ENCODE results near the gene PCDH1. TPM values are rescaled to one million over a fixed set of nuclear protein-coding genes. Genes with fewer than 3 reads are reported as not detected.
"Not testable (repeated sequence)": the region's sequence is repeated elsewhere in the genome, so short reads cannot be mapped to it uniquely, and the experiment has no call there.

Gene PCDH1
- total RNA-seq (not detected), polyA plus RNA-seq (not detected)

DNA sequence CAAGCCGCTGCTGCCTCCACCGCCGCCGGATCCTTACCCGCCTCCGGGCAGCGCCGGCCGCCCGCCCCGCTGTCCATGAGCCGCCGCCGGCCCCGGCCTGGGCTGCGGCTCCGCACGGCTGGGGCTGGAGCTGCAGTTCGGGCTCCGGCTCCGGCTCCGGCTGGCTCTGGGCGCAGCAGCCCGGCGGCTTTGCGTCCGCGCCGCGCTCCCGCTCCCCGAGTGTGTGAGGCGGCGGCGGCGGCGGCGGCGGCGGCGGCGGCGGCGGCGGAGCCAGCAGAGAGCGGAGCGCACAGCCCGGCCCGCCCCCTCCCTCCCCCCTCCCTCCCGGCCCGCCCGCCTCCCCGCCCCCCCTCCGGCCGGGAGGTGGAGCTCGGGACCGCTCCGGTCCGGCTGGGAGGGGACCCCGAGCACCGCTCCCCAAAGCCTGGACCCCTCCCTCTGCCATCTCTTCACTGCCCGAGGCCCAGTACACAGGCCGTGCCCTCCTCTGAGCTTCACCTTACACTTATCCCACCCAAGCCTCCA lies at the start of gene PCDH1:
Gene PCDH1 (minus strand): TSS at position 225 of the 525 bp plus-strand sequence. CDS start 148 bp downstream, at position 77.
- peaks cover 20 to 45% (median 26%) of the 10 kb centered on the region in 4 donors for H3K4me1 Mint-ChIP-seq
- H3K27me3 ChIP-seq (ENCODE audit: insufficient read depth, low read length), result peaks cover 57% of the 10 kb centered on the region
- no peaks in the 10 kb centered on the region for H3K9me3 ChIP-seq (ENCODE audit: control insufficient read depth in 1 of 2, low read length in 2 of 2)
- H3K27ac Mint-ChIP-seq, result peak within 1 kb of the TSS; percentile 31 to 88 (median 62)
- intact Hi-C loops (cut with micrococcal nuclease), result loop anchor here (2.0 to 5.0 kb wide), 3 partner anchors 45 to 264 kb away; partner anchors contain the start of gene DELE1
- CTCF ChIA-PET (ENCODE audit: partially characterized antibody), result interaction anchor here (0.9 to 8.4 kb wide), 28 partner anchors 10 to 280 kb away, joined by 3 to 239 read pairs (median 10); partner anchors contain the start of genes DELE1, PCDH12 and RNF14
- peak in 4 of 5 donors; percentile 22 to 35 (median 31) for DNase-seq
- H3K36me3 Mint-ChIP-seq, result no peaks in the 10 kb centered on the region
- peaks cover 54 to 65% of the 10 kb centered on the region in 2 donors for H3K27me3 Mint-ChIP-seq
- H3K36me3 ChIP-seq (ENCODE audit: insufficient read depth, low read length), result no peaks in the 10 kb centered on the region
- no peak within 1 kb of the TSS for H3K27ac ChIP-seq (ENCODE audit: low read depth, low read length)
- peak within 1 kb of the TSS; percentile 80 to 92 (median 86) for H3K4me3 Mint-ChIP-seq
- H3K4me1 ChIP-seq (ENCODE audit: insufficient read depth, low read length), result peaks cover 40% of the 10 kb centered on the region
- peaks cover 0 to 2% (median 0%) of the 10 kb centered on the region in 8 donors for H3K9me3 Mint-ChIP-seq
- peak within 1 kb of the TSS; percentile 53 to 76 for H3K4me3 ChIP-seq (ENCODE audit: low read length in 2 of 2)
- POLR2A ChIA-PET (ENCODE audit: partially characterized antibody), result interaction anchor here (0.7 to 4.6 kb wide), 12 partner anchors 11 to 197 kb away, joined by 3 to 63 read pairs (median 10); partner anchors contain the start of genes DELE1 and RNF14

DNA sequence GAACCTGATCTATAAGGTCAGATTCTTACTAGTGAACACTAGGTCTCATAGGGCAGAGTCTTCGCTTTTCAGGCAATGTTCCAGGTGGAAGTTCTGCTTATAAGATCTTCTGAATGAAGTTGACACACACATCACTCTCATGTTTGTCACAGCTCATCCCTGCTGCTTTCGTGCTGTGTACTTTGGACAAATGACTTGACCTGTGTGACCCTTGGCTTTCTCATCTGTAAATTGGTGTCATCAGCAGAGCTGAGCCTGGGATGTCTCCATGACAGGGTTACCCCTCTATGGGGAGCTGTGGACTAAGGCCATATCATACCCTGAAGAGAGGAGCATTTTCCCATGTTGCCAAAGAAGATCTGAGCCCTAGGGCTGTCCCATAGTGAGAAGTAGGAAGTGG lies 48.2 kb upstream of the PCDH1 start:
- Mint-ChIP-seq H3K4me3 (peak overlapping the region in 1 of 8 donors; percentile 26), H3K27ac (peak overlapping the region in 1 of 7 donors; percentile 55), H3K36me3 (peaks cover 57 to 63% of the 10 kb centered on the region in 2 donors), H3K4me1 (peaks cover 16 to 48% (median 37%) of the 10 kb centered on the region in 4 donors), H3K9me3 (no peaks in the 10 kb centered on the region), H3K27me3 (no peaks in the 10 kb centered on the region)
- no peaks in the 10 kb centered on the region for H3K27me3 ChIP-seq (ENCODE audit: insufficient read depth, low read length)
- POLR2A ChIA-PET (ENCODE audit: partially characterized antibody), result interaction anchor here (0.6 to 1.0 kb wide), 2 partner anchors 48 to 84 kb away, joined by 3 read pairs; partner anchors contain the start of gene PCDH1
- peaks cover 31% of the 10 kb centered on the region for H3K4me1 ChIP-seq (ENCODE audit: insufficient read depth, low read length)
- no peak overlapping the region for H3K4me3 ChIP-seq (ENCODE audit: low read length in 2 of 2)
- no peak overlapping the region for H3K27ac ChIP-seq (ENCODE audit: low read depth, low read length)
- no peak for DNase-seq
- CTCF ChIA-PET (ENCODE audit: partially characterized antibody), result interaction anchor here (0.6 to 2.4 kb wide), 4 partner anchors 34 to 234 kb away, joined by 3 to 7 read pairs (median 6); partner anchors contain the start of gene RNF14
- H3K36me3 ChIP-seq (ENCODE audit: insufficient read depth, low read length), result peaks cover 60% of the 10 kb centered on the region
- no peaks in the 10 kb centered on the region for H3K9me3 ChIP-seq (ENCODE audit: control insufficient read depth in 1 of 2, low read length in 2 of 2)
- intact Hi-C loops (cut with micrococcal nuclease), result no loop called here

GRCh38 chr5:141923448-141924313 lies 45.5 kb upstream of the PCDH1 start, which contains the start of gene DELE1:
Gene DELE1 (plus strand): TSS chr5:141923871. CDS start chr5:141923942, 71 bp downstream.
- intact Hi-C loops (cut with micrococcal nuclease), result loop anchor here (1.0 to 2.0 kb wide), 5 partner anchors 37 to 231 kb away; partner anchors contain the start of genes PCDH1 and RNF14
- ChIA-PET CTCF (ENCODE audit: partially characterized antibody) (interaction anchor here (0.7 to 5.4 kb wide), 17 partner anchors 9 to 332 kb away, joined by 3 to 35 read pairs (median 4); partner anchors contain the start of genes PCDH1, PCDH12 and RNF14), POLR2A (ENCODE audit: partially characterized antibody) (interaction anchor here (0.7 to 3.8 kb wide), 23 partner anchors 9 to 287 kb away, joined by 3 to 36 read pairs (median 6); partner anchors contain the start of genes ARAP3, FCHSD1, HDAC3 and PCDH1)
- H3K4me1 ChIP-seq (ENCODE audit: insufficient read depth, low read length), result peaks cover 31% of the 10 kb centered on the region
- H3K4me3 Mint-ChIP-seq, result peak within 1 kb of the TSS; percentile 87 to 97 (median 92)
- peaks cover 33% of the 10 kb centered on the region for H3K36me3 ChIP-seq (ENCODE audit: insufficient read depth, low read length)
- H3K27me3 ChIP-seq (ENCODE audit: insufficient read depth, low read length), result no peaks in the 10 kb centered on the region
- H3K36me3 Mint-ChIP-seq, result peaks cover 33 to 39% of the 10 kb centered on the region in 2 donors
- no peaks in the 10 kb centered on the region for H3K9me3 Mint-ChIP-seq
- H3K4me3 ChIP-seq (ENCODE audit: low read length in 2 of 2), result peak within 1 kb of the TSS; percentile 76 to 93
- H3K27ac ChIP-seq (ENCODE audit: low read depth, low read length), result peak within 1 kb of the TSS; percentile 99
- H3K4me1 Mint-ChIP-seq, result peaks cover 14 to 48% (median 34%) of the 10 kb centered on the region in 4 donors
- peak; percentile 89 to 92 (median 92) for DNase-seq
- peak within 1 kb of the TSS; percentile 95 to 98 (median 97) for H3K27ac Mint-ChIP-seq
- H3K27me3 Mint-ChIP-seq, result no peaks in the 10 kb centered on the region
- H3K9me3 ChIP-seq (ENCODE audit: control insufficient read depth in 1 of 2, low read length in 2 of 2), result no peaks in the 10 kb centered on the region

DNA sequence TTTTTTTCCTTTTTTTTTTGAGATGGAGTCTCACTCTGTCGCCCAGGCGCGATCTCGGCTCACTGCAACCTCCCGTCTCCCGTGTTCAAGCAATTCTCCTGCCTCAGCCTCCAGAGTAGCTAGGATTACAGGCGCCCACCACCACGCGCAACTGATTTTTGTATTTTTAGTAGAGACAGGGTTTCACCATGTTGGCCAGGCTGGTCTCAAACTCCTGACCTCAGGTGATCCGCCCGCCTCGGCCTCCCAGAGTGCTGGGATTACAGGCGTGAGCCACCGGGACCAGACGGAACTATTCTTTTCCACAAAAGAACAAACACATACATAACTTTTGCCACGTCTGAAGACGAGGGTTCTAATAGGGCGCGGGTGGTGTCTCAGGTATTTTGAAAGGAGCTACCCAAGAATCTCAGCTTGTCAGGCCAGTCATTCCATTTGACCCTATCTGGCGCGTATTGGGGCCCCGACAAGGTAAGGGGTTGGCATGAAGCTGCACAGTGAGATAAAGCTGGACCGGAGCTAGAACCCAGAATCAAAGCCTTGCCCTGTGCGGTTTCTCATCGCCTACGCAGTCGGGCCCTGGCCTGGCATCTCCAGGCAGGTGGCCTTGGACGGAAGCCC lies 44.7 kb upstream of the PCDH1 start:
- peaks cover 26% of the 10 kb centered on the region for H3K4me1 ChIP-seq (ENCODE audit: insufficient read depth, low read length)
- H3K9me3 Mint-ChIP-seq; H3K27me3 Mint-ChIP-seq; H3K9me3 ChIP-seq (ENCODE audit: control insufficient read depth in 1 of 2, low read length in 2 of 2); H3K27me3 ChIP-seq (ENCODE audit: insufficient read depth, low read length): not testable (repeated sequence)
- H3K36me3 ChIP-seq (ENCODE audit: insufficient read depth, low read length), result peaks cover 25% of the 10 kb centered on the region
- intact Hi-C loops (cut with micrococcal nuclease), result loop anchor here (1.0 to 2.0 kb wide), 4 partner anchors 37 to 230 kb away; partner anchors contain the start of genes PCDH1 and RNF14
- H3K4me3 ChIP-seq (ENCODE audit: low read length in 2 of 2), result peak overlapping the region; percentile 76 to 93
- POLR2A ChIA-PET (ENCODE audit: partially characterized antibody), result interaction anchor here (0.9 to 3.8 kb wide), 21 partner anchors 8 to 286 kb away, joined by 3 to 36 read pairs (median 6); partner anchors contain the start of genes ARAP3, FCHSD1, HDAC3 and PCDH1
- peak overlapping the region; percentile 99 for H3K27ac ChIP-seq (ENCODE audit: low read depth, low read length)
- DNase-seq, result peak in 1 of 5 donors; percentile 45
- Mint-ChIP-seq H3K4me3 (peak overlapping the region; percentile 87 to 97 (median 92)), H3K27ac (peak overlapping the region; percentile 95 to 98 (median 97)), H3K36me3 (peaks cover 25 to 32% of the 10 kb centered on the region in 2 donors), H3K4me1 (peaks cover 13 to 43% (median 31%) of the 10 kb centered on the region in 4 donors)
- CTCF ChIA-PET (ENCODE audit: partially characterized antibody), result interaction anchor here (0.9 to 5.4 kb wide), 16 partner anchors 8 to 331 kb away, joined by 3 to 35 read pairs (median 4); partner anchors contain the start of genes PCDH1 and RNF14

DNA sequence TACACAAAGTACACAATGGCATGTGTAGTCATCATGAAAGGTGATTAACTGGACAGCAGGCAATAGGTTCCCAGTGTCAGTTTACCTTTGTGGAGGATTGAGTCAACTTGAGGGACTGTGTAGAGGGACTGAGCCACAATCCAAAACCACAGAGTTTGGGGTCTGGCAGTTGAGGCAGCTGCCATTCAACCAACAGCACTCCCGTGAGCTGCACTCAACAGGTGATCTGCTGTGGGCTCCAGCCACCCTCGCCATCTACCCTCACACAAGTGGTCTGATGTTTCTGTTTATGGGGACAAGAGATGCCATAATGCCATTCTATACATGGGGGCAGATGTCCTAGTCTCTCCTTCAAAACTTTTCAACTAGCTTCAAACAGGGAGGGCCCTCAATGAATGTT lies 42.6 kb upstream of the PCDH1 start:
- H3K27ac Mint-ChIP-seq, result peak overlapping the region in 2 of 7 donors; percentile 18 to 42

More for the DNA sequence above, 42.6 kb upstream of the PCDH1 start:
- Mint-ChIP-seq H3K4me3 (peak overlapping the region in 1 of 8 donors; percentile 29), H3K4me1 (peaks cover 9 to 26% (median 18%) of the 10 kb centered on the region in 4 donors), H3K9me3 (no peaks in the 10 kb centered on the region), H3K27me3 (peaks cover 4 to 5% of the 10 kb centered on the region in 2 donors), H3K36me3 (peaks cover 8 to 13% of the 10 kb centered on the region in 2 donors)
- no peak for DNase-seq
- Histone ChIP-seq H3K27ac (ENCODE audit: low read depth, low read length) (no peak overlapping the region), H3K9me3 (ENCODE audit: control insufficient read depth in 1 of 2, low read length in 2 of 2) (no peaks in the 10 kb centered on the region), H3K4me3 (ENCODE audit: low read length in 2 of 2) (no peak overlapping the region), H3K36me3 (ENCODE audit: insufficient read depth, low read length) (peaks cover 4% of the 10 kb centered on the region), H3K27me3 (ENCODE audit: insufficient read depth, low read length) (no peaks in the 10 kb centered on the region), H3K4me1 (ENCODE audit: insufficient read depth, low read length) (peaks cover 21% of the 10 kb centered on the region)
- intact Hi-C loops (cut with micrococcal nuclease), result no loop called here
- ChIA-PET POLR2A (ENCODE audit: partially characterized antibody) (interaction anchor here (0.8 to 3.7 kb wide), 2 partner anchors 38 to 40 kb away, joined by 3 to 36 read pairs; partner anchors contain the start of gene PCDH12), CTCF (ENCODE audit: partially characterized antibody) (interaction anchor here (2.4 to 5.4 kb wide), 2 partner anchors 40 to 229 kb away, joined by 7 to 35 read pairs; no protein-coding TSS in a partner anchor)

Data from CD4-positive, alpha-beta memory T cell (primary cell).